H1 (cell line): ENCODE results near the gene CDON. TPM values are rescaled to one million over a fixed set of nuclear protein-coding genes. Genes with fewer than 3 reads are reported as not detected.

ENCODE experiments used
- CTCF ChIA-PET: fragments of 300-600 bp; sonication (Branson Sonifier 250); formaldehyde crosslinking; loops from one replicate; lab custom pipeline; 2021; ENCODE audit not compliant: partially characterized antibody; lab: Charles Lee
- POLR2A ChIA-PET: fragments of 300-600 bp; sonication (Branson Sonifier 250); formaldehyde crosslinking; loops from one replicate; lab custom pipeline; 2021; ENCODE audit warnings: inconsistent platforms; ENCODE audit not compliant: partially characterized antibody; lab: Charles Lee
- DNase-seq, 2 experiments: peaks; one replicate each; pipeline versions ENCODE4 v3.0.0 to v3.0.0-alpha.2; 2010 to 2022; ENCODE audit warnings: low spot score in 2 of 2, low read depth in 1 of 2, mixed read lengths in 1 of 2
- FAIRE-seq: peaks from 2 replicates; lab custom pipeline; 2011; peaks lifted over from hg19 to GRCh38; lab: Jason Lieb, UNC
- H2AFZ ChIP-seq: 2 replicates; pipeline ENCODE4 v1.8.1; 2012; ENCODE audit warnings: low read length, inconsistent platforms
- H2AK5ac ChIP-seq: 2 replicates; pipeline ENCODE4 v1.6.1; 2013; ENCODE audit warnings: low read depth, low read length
- H2BK120ac ChIP-seq: replicated peaks from 2 replicates; pipeline ENCODE3; 2013; ENCODE audit warnings: low read depth, low read length, inconsistent platforms
- H2BK12ac ChIP-seq: 2 replicates; pipeline ENCODE4 v1.6.1; 2013; ENCODE audit warnings: low read depth, low read length
- H2BK15ac ChIP-seq: 2 replicates; pipeline ENCODE4 v1.6.1; 2013; ENCODE audit warnings: low read length
- H2BK20ac ChIP-seq: 2 replicates; pipeline ENCODE4 v1.6.1; 2013; ENCODE audit warnings: low read length
- H2BK5ac ChIP-seq: 2 replicates; pipeline ENCODE4 v1.6.1; 2013; ENCODE audit warnings: low read depth, low read length
- H3K14ac ChIP-seq: 2 replicates; pipeline ENCODE4 v1.6.1; 2013; ENCODE audit warnings: inconsistent platforms; ENCODE audit not compliant: insufficient read length
- H3K18ac ChIP-seq: 2 replicates; pipeline ENCODE4 v1.6.1; 2013; ENCODE audit warnings: low read length; ENCODE audit errors: extremely low read depth
- H3K23ac ChIP-seq: 2 replicates; pipeline ENCODE4 v1.6.1; 2013; ENCODE audit warnings: inconsistent platforms; ENCODE audit not compliant: insufficient read length
- H3K23me2 ChIP-seq: 2 replicates; pipeline ENCODE4 v1.6.1; 2013; ENCODE audit warnings: low read depth, low read length
- H3K27ac ChIP-seq: 2 replicates; pipeline ENCODE4 v1.6.1; 2011; ENCODE audit warnings: low read depth, low read length, inconsistent platforms
- H3K27me3 ChIP-seq, 4 experiments: replicated peaks in 1 of 4; 1 replicate in 1 of 4; 2 replicates in 3 of 4; pipeline versions ENCODE4 v1.6.1 to v1.8.1; 2011 to 2013; ENCODE audit warnings: low read length in 3 of 4, mild to moderate bottlenecking in 3 of 4, inconsistent platforms in 2 of 4, mixed read lengths in 2 of 4, moderate library complexity in 1 of 4; ENCODE audit not compliant: control insufficient read depth in 3 of 4, insufficient read depth in 3 of 4; ENCODE audit errors: extremely low read depth in 1 of 4
- H3K36me3 ChIP-seq, 4 experiments: 2 replicates each; pipeline versions ENCODE4 v1.6.1 to v1.8.1; 2011 to 2013; ENCODE audit warnings: mild to moderate bottlenecking in 4 of 4, low read length in 3 of 4, moderate library complexity in 2 of 4, control low read depth in 1 of 4, inconsistent platforms in 1 of 4; ENCODE audit not compliant: insufficient read depth in 4 of 4, control insufficient read depth in 2 of 4
- H3K4ac ChIP-seq: replicated peaks from 2 replicates; pipeline ENCODE3; 2013; ENCODE audit warnings: low read length, low read depth, mixed read lengths, inconsistent platforms; ENCODE audit not compliant: insufficient read length
- H3K4me1 ChIP-seq, 4 experiments: replicated peaks in 1 of 4; 1 replicate in 1 of 4; 2 replicates in 3 of 4; pipeline versions ENCODE4 v1.6.1 to v1.8.1; 2011 to 2013; ENCODE audit warnings: low read length in 3 of 4, inconsistent platforms in 2 of 4, mixed read lengths in 1 of 4; ENCODE audit not compliant: insufficient read depth in 4 of 4, control insufficient read depth in 3 of 4
- H3K4me2 ChIP-seq, 2 experiments: 2 replicates each; pipeline versions ENCODE4 v1.6.1 to v1.8.1; 2011 to 2013; ENCODE audit warnings: low read depth in 2 of 2, low read length in 2 of 2, control low read depth in 1 of 2, inconsistent platforms in 1 of 2, mild to moderate bottlenecking in 1 of 2; ENCODE audit not compliant: insufficient read depth in 1 of 2
- H3K4me3 ChIP-seq, 4 experiments: fragments of 200-600, 300-600 bp in 1 of 4; sonication (generic), shearing (Covaris generic), sonication (Bioruptor Twin) in 1 of 4; 2 replicates each; pipeline versions ENCODE4 v1.5.1 to v1.8.1; 2011 to 2016; ENCODE audit warnings: low read length in 4 of 4, low read depth in 3 of 4, control low read depth in 2 of 4, inconsistent platforms in 2 of 4, mild to moderate bottlenecking in 2 of 4, mixed read lengths in 1 of 4, moderate library complexity in 1 of 4; ENCODE audit not compliant: insufficient read depth in 2 of 4; ENCODE audit errors: extremely low read depth in 1 of 4
- H3K56ac ChIP-seq: replicated peaks from 2 replicates; pipeline ENCODE3; 2013; ENCODE audit warnings: low read depth, mild to moderate bottlenecking, mixed read lengths, low read length, inconsistent platforms; ENCODE audit not compliant: insufficient read length
- H3K79me1 ChIP-seq: 2 replicates; pipeline ENCODE4 v1.6.1; 2013; ENCODE audit warnings: low read depth, low read length, control low read depth
- H3K79me2 ChIP-seq, 2 experiments: 2 replicates each; pipeline versions ENCODE4 v1.6.1 to v1.8.1; 2012 to 2013; ENCODE audit warnings: low read length in 2 of 2, mild to moderate bottlenecking in 2 of 2, inconsistent platforms in 1 of 2; ENCODE audit not compliant: insufficient read depth in 2 of 2, control insufficient read depth in 1 of 2
- H3K9ac ChIP-seq, 4 experiments: replicated peaks in 1 of 4; 1 replicate in 1 of 4; 2 replicates in 3 of 4; pipeline versions ENCODE4 v1.6.1 to v1.8.1; 2011 to 2013; ENCODE audit warnings: low read depth in 3 of 4, low read length in 3 of 4, control low read depth in 2 of 4, mild to moderate bottlenecking in 2 of 4, moderate library complexity in 2 of 4, inconsistent platforms in 1 of 4; ENCODE audit errors: extremely low read depth in 1 of 4
- H3K9me3 ChIP-seq, 2 experiments: 2 replicates each; pipeline versions ENCODE4 v1.6.1 to v1.8.1; 2012 to 2013; ENCODE audit warnings: mild to moderate bottlenecking in 2 of 2, moderate library complexity in 2 of 2, control low read depth in 1 of 2, inconsistent platforms in 1 of 2, low read depth in 1 of 2, low read length in 1 of 2, mixed read lengths in 1 of 2; ENCODE audit not compliant: insufficient read depth in 2 of 2
- H4K20me1 ChIP-seq, 2 experiments: replicated peaks in 1 of 2; 2 replicates each; pipeline versions ENCODE3 to v1.8.1; 2011 to 2013; ENCODE audit warnings: inconsistent platforms in 2 of 2, low read length in 2 of 2, mild to moderate bottlenecking in 1 of 2; ENCODE audit not compliant: insufficient read depth in 2 of 2, control insufficient read depth in 1 of 2
- H4K5ac ChIP-seq: 2 replicates; pipeline ENCODE4 v1.6.1; 2013; ENCODE audit warnings: low read length, low read depth, mixed read lengths, inconsistent platforms; ENCODE audit not compliant: insufficient read length
- H4K8ac ChIP-seq: 2 replicates; pipeline ENCODE4 v1.8.0; 2013; ENCODE audit warnings: mild to moderate bottlenecking, moderate library complexity, low read length, inconsistent platforms; ENCODE audit not compliant: insufficient read depth; ENCODE audit errors: extremely low read depth
- H4K91ac ChIP-seq: replicated peaks from 2 replicates; pipeline ENCODE3; 2013; ENCODE audit warnings: low read length, mixed read lengths, inconsistent platforms; ENCODE audit not compliant: insufficient read length
- CBX8 ChIP-seq: fragments of 300-800, 300-1000 bp; sonication (generic); IDR thresholded peaks from 2 replicates; pipeline ENCODE4 v1.7.1; 2016; ENCODE audit warnings: low read depth, low read length, borderline replicate concordance
- EP300 ChIP-seq, 2 experiments: IDR thresholded peaks; 1 replicate in 1 of 2; 2 replicates in 1 of 2; pipeline ENCODE4 v1.6.1; 2011 to 2012; ENCODE audit warnings: low read depth in 2 of 2, low read length in 2 of 2, mild to moderate bottlenecking in 2 of 2, borderline replicate concordance in 1 of 2, inconsistent platforms in 1 of 2, moderate library complexity in 1 of 2
- GABPA ChIP-seq: IDR thresholded peaks from 2 replicates; pipeline ENCODE4 v1.6.1; 2011; ENCODE audit warnings: mild to moderate bottlenecking, low read length, moderate library complexity, borderline replicate concordance; ENCODE audit not compliant: insufficient read depth
- HDAC2 ChIP-seq, 2 experiments: fragments of 300-600 bp in 1 of 2; sonication (generic) in 1 of 2; IDR thresholded peaks; 2 replicates each; pipeline ENCODE4 v1.6.1; 2011 to 2012; ENCODE audit warnings: low read depth in 2 of 2, low read length in 2 of 2, mild to moderate bottlenecking in 2 of 2, moderate library complexity in 2 of 2, borderline replicate concordance in 1 of 2, inconsistent platforms in 1 of 2
- NANOG ChIP-seq: IDR thresholded peaks from 2 replicates; pipeline ENCODE4 v1.6.1; 2011; ENCODE audit warnings: low read length, low read depth, mild to moderate bottlenecking, inconsistent platforms; ENCODE audit not compliant: insufficient read depth, poor library complexity, severe bottlenecking
- RAD21 ChIP-seq, 2 experiments: IDR thresholded peaks in 1 of 2; conservative IDR thresholded peaks in 1 of 2; 2 replicates each; pipeline ENCODE4 v1.6.1; 2011; ENCODE audit warnings: low read depth in 2 of 2, low read length in 2 of 2, improper control_type of control experiment in 1 of 2, inconsistent platforms in 1 of 2, mild to moderate bottlenecking in 1 of 2, moderate library complexity in 1 of 2
- RNF2 ChIP-seq: fragments of 200-900, 300-1000 bp; sonication (generic); IDR thresholded peaks from 2 replicates; pipeline ENCODE4 v1.7.1; 2016; ENCODE audit warnings: borderline replicate concordance, low read depth, mild to moderate bottlenecking, antibody characterized with exemption, low read length; ENCODE audit not compliant: poor library complexity, severe bottlenecking; ENCODE audit errors: missing control alignments
- SIRT6 ChIP-seq: IDR thresholded peaks from one replicate; pipeline ENCODE4 v1.7.1; 2012; ENCODE audit warnings: low read length, inconsistent platforms
- SP1 ChIP-seq: IDR thresholded peaks from 2 replicates; pipeline ENCODE4 v1.6.1; 2011; ENCODE audit warnings: low read depth, low read length
- ZNF274 ChIP-seq: IDR thresholded peaks from 2 replicates; pipeline ENCODE4 v1.7.0; 2012; ENCODE audit warnings: low read length, borderline replicate concordance; ENCODE audit errors: extremely low read depth
- WGBS, 2 experiments: shearing (Covaris generic) in 1 of 2; methylation state at CpG; one replicate each; pipeline versions ENCODE4 v1.1.6 to v1.1.7; 2013 to 2015; ENCODE audit warnings: low lambda C conversion rate in 2 of 2, mixed read lengths in 2 of 2, inconsistent platforms in 1 of 2, low coverage in 1 of 2, missing lambda C conversion rate in 1 of 2; ENCODE audit not compliant: insufficient replicate concordance in 2 of 2, insufficient coverage in 1 of 2, insufficient read length in 1 of 2; ENCODE audit errors: extremely low coverage in 1 of 2, missing lambda C conversion rate in 1 of 2; 5-methylcytosine and 5-hydroxymethylcytosine counted together
- polyA plus RNA-seq, 7 experiments: library from polyadenylated mRNA; depleted of rRNA in 3 of 7; stranded (reverse) in 5 of 7; unstranded in 2 of 7; fragments of >200 nt in 5 of 7; fragments of 200-250 nt in 2 of 7; gene quantifications; 1 replicate in 5 of 7; 2 replicates in 1 of 7; 4 replicates in 1 of 7; pipeline versions ENCODE4 v1.2.1 to v1.2.3, GENCODE V29; 2011 to 2013; ENCODE audit warnings: missing spikeins in 2 of 7, mixed read lengths in 2 of 7
- total RNA-seq: library from RNA; stranded (reverse); fragmentation: NEBNext Ultra II Directional; extraction: Animal tissue kit (Norgen Biotek cat#: 25700); gene quantifications from 2 replicates; pipeline ENCODE4 v1.2.1, GENCODE V29; 2021

The CDON gene
- total and polyA plus RNA-seq, 2 of the 8 experiments (the other 6 are each of a cell fraction or from before 2014, with no cell fraction given): 11.0 to 32.5 TPM

- Histone ChIP-seq H3K4me3 (no peak overlapping the region; a peak in 1 of 8 replicates), H2AFZ (no peak overlapping the region; the same call in 1 of the 2 replicates), H2BK20ac (peak overlapping the region; percentile 57; the same call in 1 of the 2 replicates), H2AK5ac (no peak overlapping the region), H3K79me1 (no peaks in the 10 kb centered on the region), H4K91ac (no peak overlapping the region), H3K9me3 (no peaks in the 10 kb centered on the region), H2BK5ac (no peak overlapping the region), H2BK12ac (no peak overlapping the region), H3K27ac (no peak overlapping the region), H3K14ac (no peak overlapping the region), H2BK120ac (no peak overlapping the region), H3K23me2 (no peaks in the 10 kb centered on the region), H3K23ac (no peak overlapping the region), H3K4ac (no peak overlapping the region), H2BK15ac (no peak overlapping the region), H3K4me2 (peak overlapping the region in 1 of 2 experiments; percentile 42; a peak in 2 of 4 replicates), H3K27me3 (no peaks in the 10 kb centered on the region), H3K56ac (no peak overlapping the region), H4K8ac (no peak overlapping the region), H3K4me1 (peaks cover 0 to 16% (median 3%) of the 10 kb centered on the region in 4 experiments; a peak in 4 of 7 replicates), H4K20me1 (no peaks in the 10 kb centered on the region), H4K5ac (no peak overlapping the region), H3K79me2 (no peaks in the 10 kb centered on the region), H3K18ac (no peak overlapping the region), H3K36me3 (no peaks in the 10 kb centered on the region), H3K9ac (no peak overlapping the region)
- WGBS, 2 experiments: 75% methylated on average over 9 of the region's 9 CpGs; no CpG with 5 or more reads in 1 of the 2 experiments
- CTCF ChIA-PET: interaction anchor here (0.9 to 3.1 kb wide), 6 partner anchors 10 to 120 kb away, joined by 3 to 14 read pairs (median 4); no protein-coding TSS in a partner anchor
- DNase-seq: no peak
- POLR2A ChIA-PET: interaction anchor here (0.6 to 1.2 kb wide), 3 partner anchors 10 to 55 kb away, joined by 3 read pairs; no protein-coding TSS in a partner anchor
- FAIRE-seq: no peak
- no peak for TF ChIP-seq EP300 (IDR thresholded peaks at IDR 0.05; ENCODE audit: borderline replicate concordance in 1 of 2, low read depth in 2 of 2, low read length in 2 of 2)
- no peak for TF ChIP-seq SIRT6
- no peak for TF ChIP-seq SP1
- TF ChIP-seq ZNF274: no peak
- no peak for TF ChIP-seq HDAC2 (IDR thresholded peaks at IDR 0.05; ENCODE audit: borderline replicate concordance in 1 of 2, low read depth in 2 of 2, low read length in 2 of 2)
- no peak for TF ChIP-seq GABPA
- TF ChIP-seq RNF2: no peak
- TF ChIP-seq NANOG: no peak
- no peak for TF ChIP-seq RAD21 (IDR thresholded peaks at IDR 0.05 in 1 of 2, conservative IDR thresholded peaks at IDR 0.05 in 1 of 2; ENCODE audit: low read depth in 2 of 2, low read length in 2 of 2)
- TF ChIP-seq CBX8: no peak
Measured at GRCh38 chr11:126072801-126073594, 10.3 kb upstream of the CDON start.
